HG03469 (cell line): ENCODE measurements around the gene ARIH1.

Experiments used
- ATAC-seq: cut with Tn5 transposase; IDR thresholded peaks from one replicate; pipeline ENCODE4 v1.9.1; 2021; ENCODE audit warnings: mild to moderate bottlenecking, moderate library complexity, moderate number of reproducible peaks; ENCODE audit not compliant: unreplicated experiment

Gene ARIH1

DNA sequence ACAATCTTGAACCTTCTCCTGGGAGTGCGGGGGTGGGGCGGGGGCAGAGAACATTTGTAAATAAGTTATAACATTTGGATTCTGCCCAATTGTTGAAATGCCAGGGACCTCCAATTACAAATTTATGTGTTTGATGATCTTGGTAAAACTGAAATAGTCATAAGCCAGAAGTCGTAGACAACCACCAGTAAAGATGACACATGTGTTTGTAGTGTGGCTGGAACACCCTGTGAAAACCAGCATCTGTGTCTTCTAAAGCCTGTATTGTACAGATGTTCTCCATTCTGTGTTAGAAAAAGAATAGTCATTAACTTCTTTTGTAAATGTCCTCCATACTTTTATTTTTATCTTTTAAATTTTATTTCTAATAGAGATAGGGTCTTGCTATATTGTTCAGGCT lies 61.8 kb downstream of the ARIH1 start:
- ATAC-seq: no peak

DNA sequence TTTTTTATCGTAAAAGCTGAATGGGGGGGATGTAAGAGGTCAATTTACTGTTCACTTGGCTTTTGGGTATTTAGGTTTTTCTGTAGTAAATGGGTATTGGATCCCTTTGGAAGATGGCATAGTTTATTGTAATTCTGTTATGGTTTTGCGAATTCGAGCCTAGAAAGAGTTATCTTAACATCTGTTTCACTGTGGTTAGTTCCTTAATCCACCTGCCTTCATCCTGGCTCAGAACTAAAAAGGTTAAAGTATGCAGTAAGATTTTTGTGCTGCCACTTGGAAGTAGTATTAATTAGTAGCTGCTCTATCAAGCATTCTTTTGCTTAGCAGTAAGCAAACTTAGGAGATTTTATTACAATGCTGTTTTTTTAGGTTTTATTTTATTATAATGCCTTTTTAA lies 62.4 kb downstream of the ARIH1 start:
- ATAC-seq: no peak

DNA sequence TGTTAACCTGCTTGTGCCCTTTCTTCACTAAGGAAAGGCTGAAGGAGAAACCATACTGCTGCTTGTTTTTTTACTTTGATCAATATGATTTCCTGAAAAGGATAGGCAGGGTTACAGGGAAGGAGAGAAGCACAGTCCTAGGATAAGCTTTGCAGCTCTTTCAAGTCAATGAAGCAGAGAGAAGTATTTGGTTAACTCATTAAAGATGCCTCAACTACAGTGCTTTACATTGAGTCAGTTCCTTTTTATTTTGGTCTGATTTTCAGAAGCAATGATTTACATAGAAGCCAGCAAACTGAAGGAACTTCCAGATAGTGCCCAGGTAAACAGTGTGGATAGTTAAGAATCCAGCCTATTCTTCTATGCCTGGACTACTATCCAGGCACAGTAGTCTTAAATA lies 64.8 kb downstream of the ARIH1 start:
- no peak for ATAC-seq

DNA sequence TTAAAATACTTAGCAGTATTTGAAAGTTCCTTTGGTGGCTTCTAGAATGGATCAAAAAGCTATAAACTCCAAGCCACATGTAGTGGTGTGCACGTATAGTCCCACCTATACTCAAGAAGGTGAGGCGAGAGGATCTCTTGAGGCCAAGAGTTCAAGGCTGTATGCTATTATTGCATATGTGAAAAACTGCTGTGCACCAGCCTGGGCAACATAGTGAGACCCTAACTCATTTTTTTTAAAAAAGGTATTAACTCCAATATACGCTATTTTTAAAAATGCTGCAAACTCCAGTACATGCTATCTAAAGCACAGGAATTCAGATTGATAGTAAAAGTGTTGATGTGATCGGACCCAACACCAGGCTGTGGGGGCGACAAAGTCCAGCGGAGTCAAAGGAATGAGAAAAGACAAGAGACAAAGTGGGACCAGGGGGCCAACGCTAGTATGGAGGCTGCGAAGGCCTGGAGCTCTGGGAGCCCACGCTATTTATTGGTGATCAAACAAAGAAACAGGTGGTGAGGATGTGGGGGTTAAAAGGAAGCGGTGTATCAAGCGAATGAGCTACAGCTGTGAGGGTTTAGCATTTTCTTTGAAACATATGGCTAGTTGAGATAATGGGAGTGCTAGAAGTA lies 66.6 kb downstream of the ARIH1 start:
- no peak for ATAC-seq

DNA sequence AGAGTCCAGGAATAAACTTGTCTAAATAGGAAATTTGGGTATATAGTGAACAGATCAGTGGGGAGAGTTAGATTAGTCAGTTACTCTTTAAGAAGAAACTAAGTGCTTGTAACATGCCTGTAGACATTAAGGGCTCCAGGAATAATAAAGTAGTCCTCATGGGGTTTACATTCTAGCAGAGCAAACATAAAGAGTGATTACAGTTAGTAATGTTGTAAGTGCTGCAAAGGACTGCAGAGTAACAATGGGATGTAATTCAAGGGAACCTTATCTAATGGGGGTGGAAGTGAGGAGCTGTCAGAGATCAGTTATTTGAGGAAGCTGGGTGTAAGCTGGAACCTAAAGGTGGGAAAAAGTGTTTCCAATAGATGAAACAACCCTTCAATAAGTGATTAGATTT lies 67.5 kb downstream of the ARIH1 start:
- no peak for ATAC-seq

DNA sequence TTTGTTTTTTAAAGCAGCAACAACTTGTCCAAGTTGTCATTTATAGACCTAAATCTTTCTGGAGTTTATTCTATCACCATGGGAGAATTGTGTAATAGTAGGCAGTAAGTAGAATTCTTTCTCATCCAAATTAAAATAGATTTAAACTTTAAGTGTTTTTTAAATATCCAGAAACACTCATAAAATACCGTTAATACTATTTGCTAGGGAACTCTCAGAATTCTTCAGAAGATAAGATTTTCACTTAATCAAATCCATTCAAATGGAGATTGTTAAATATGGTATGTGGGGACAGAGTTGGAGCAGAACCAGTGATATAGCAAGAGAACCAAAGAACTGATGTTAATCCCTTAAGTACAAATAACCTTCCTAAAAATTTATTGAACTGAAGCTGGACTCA lies 71.0 kb downstream of the ARIH1 start:
- no peak for ATAC-seq

DNA sequence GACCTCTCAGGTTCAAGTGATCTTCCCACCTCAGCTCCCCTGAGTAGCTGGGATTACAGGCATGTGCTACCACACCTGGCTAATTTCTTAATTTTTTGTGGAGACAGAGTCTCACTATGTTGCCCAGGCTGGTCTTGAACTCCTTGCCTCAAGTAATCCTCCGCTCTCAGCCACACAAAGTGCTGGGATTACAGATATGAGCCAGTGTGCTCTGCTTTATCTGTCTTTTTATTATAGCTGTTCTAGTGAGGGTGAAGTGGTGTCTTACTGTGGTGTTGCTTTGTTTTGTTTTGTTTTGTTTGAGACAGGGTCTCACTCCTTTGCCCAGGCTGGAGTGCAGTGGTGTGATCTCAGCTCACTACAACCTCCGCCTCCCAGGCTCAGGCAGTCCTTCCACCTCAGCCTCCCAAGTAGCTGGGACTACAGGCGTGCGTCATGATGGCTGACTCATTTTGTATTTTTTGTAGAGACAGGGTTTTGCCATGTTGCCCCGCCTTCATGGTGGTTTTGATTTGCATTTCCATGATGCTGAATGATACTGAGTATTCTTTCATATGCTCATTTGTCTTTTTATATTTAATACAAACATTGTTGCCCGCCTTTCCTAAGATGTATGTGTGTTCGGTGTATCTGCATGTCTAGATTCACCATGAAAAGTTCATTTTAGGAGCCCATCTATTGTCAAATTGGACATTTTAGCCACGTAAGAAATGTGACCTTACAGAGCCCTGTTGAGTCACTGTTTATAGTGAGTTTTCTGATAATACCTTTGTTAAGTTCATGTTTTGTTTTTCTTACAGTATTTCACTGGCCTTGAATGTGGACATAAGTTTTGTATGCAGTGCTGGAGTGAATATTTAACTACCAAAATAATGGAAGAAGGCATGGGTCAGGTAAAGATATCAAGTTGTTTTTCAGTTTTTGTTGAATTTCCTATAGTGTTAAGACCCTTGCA lies 80.6 kb downstream of the ARIH1 start:
- ATAC-seq: no peak

DNA sequence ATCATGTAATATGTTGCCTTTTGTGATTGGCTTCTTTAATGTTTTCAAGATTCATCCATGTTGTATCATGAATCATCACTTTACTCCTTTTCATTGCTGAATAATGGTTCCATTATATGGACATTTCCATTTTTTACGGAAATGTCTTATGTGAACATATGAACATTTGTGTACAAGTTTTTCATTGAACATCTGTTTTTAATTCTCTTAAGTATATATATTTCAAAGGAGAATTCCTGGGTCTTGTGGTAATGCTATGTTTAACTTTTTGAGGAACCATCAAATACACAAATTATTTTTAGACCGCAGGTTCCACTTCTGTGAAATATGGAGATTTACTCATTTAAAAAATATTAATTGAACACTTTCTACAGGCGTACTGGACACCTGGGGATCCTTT lies 85.7 kb downstream of the ARIH1 start:
- ATAC-seq: no peak

DNA sequence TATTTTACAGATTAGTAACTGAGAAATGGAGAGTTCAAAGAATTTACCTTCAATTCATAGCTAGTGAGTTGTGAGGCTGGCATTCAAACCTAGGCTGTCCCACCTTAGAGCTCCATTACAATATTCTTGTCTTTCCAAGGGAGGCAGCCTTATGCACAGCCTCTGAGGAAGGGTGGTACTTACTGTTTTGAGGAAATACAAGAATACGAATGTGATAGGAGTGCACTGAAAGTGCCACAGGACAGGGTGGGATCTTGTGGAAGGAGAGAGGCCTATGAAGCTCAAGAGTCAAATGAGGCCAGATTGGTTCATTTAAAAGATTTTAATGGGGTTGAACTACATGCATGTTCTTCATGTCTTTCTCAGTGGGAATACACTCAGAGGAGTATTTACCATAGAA lies 86.3 kb downstream of the ARIH1 start:
- ATAC-seq: no peak

DNA sequence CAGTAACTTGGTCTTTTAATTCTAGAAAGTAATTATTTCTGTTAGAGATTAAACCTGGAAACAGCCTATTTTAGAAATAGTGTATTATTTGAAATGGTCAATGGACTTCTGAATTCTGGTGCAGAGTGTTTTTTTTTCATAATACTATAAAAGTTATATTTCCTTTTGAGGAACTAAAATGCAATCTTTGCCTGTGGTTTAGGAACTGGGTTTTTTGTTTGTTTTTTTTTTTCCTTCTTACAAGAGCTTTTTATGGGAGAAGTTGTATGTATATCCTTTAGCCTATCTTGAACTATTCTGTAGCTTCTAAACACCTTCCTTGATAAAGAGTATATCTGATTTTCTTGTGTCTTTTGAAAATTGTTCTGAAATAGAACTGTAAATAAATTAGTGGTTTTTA lies 88.3 kb downstream of the ARIH1 start:
- no peak for ATAC-seq

DNA sequence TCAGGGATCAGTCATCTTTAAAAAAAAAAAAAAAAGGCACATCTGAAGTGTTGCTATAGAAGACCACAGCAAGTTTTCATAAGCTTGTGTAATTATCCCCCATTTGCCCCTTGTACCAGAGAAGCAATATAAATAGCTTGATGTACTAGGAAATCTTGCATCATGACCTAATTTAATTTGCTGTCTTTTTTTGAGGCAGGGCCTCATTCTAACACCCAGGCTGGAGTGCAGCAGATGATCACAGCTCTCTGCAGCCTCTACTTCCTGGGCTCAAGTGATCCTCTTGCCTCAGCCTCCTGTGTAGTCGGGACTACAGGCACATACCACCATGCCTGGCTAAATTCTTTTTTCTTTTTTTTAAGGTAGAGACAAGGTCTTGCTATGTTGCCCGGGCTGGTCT lies 88.7 kb downstream of the ARIH1 start:
- no peak for ATAC-seq

DNA sequence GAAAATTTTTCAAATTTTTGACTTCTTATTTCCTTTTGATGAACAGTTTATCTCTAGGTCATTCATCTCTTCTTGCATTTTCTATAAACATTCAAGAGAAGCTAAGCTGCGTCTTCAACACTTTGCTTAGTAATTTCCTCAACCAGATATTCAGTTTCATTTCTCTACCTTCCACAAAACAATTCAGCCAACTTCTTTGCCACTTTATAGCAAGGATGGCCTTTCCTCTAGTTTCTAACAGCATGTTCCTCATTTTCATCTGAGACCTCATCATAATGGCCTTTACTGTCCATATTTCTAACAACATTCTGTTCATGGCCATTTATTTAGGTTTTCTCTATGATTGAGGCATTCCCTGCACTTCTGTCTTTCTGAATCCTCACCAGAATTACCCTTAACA lies 90.0 kb downstream of the ARIH1 start:
- no peak for ATAC-seq

DNA sequence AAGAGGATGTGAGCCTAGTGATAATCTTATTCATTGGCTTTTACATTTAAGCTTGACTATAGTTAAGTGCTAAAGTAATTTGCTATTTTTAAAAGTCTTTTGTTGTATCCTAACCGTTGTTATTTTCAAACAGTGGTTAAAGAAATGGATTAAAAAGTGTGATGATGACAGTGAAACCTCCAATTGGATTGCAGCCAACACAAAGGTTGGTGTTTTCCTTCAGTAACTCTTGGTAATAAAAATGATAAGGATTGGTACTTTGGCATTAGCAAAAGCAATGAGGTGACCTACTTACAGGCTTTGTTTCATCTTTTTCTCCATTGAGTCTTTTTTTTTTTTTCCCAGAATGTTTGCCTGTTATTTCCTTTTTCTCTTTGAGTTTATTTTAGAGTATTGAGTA lies 92.8 kb downstream of the ARIH1 start:
- ATAC-seq: no peak

DNA sequence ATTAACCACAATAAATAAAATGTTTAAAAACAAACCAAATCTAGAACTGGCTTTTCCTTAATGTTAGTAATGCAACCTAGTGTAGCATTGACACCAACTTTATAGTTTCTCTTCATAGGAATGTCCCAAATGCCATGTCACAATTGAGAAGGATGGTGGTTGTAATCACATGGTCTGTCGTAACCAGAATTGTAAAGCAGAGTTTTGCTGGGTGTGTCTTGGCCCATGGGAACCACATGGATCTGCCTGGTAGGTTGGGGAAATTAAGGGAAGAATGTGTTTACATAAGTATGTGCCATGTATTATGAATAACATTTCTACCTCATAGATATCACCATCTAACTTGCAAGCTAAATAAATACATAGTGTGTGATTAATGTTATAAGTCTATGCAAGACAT lies 95.9 kb downstream of the ARIH1 start:
- ATAC-seq: no peak

DNA sequence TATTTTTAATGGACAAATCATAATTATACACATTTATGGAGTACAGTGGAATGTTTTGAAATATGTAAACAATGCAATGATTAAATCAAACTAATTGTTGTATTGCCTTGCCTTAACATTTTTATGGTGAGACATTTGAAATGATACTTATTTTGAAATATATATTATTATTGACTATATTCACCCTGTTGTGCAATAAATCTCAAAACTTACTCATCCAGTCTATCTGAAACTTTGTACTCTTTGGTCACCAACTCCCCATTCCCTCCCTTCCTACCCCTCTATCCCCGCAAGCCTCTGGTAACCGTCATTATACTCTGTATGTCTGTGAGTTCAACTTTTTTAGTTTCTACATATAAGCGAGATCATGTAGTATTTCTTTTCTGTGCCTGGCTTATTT lies 105.7 kb downstream of the ARIH1 start:
- ATAC-seq: no peak

DNA sequence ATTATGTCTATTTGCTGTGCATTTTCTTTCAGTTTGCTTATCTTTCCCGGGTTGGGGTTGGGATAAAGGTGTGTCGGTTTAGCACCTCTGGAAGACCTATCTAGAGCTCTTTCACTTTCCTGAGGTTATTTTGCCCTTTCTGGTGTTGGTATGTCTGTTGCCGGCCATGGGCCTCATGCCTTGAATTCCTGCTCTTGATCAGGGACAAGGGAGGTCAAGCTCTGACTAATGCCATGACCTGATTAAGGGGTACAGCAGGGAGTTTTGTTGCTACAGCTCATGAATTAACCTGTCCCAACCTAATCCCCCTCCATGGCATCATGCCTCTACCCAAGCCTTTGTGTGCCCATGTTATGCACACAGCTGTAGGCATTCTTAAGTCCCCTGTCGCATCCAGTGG lies 109.9 kb downstream of the ARIH1 start:
- ATAC-seq: no peak

DNA sequence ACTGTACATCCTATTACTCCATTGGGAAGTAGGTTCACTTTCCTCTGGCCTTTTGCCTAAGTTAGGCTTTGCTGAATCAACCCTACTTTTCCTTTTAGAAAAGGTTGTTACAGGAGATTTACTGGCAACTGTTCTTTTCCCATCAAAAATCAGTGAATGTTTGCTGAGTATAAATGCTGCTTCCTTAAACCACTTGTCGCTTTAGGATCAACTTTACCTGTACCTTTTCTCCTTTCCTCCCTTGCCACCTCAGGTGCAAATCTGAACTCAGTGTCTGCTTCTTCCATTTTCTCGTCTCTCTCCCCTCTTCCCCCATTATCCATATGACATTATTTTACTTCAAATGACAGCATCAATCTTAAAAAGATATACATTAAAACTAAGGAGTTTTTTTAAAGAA lies 110.9 kb downstream of the ARIH1 start:
- no peak for ATAC-seq

DNA sequence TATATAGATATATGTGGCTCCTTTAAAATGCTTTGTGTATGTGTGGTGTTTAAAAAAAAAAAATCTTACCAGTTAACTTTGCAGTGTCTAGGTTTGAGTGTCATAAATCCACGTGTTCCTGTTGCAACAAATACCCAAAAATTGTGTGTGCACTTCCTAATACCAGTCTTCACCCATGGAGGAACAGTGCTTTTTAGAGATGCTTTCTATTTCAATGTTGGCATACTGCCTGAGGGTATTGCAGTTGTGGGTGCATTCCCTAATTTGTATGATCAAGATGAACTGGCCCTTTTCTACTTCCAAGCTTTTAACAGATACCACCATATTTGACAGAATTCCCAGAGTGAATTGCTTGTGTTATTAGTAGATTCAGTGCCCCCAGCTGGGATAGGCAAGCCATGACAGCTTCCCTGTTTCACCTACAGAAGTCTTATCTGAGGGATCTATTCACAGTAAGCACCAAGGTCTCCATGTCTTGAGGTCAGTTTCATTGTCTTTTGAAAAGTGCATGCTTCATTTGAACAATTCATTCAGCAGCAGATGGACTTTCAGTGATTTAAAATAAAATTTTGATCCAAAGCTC lies 111.4 kb downstream of the ARIH1 start:
- ATAC-seq: no peak

DNA sequence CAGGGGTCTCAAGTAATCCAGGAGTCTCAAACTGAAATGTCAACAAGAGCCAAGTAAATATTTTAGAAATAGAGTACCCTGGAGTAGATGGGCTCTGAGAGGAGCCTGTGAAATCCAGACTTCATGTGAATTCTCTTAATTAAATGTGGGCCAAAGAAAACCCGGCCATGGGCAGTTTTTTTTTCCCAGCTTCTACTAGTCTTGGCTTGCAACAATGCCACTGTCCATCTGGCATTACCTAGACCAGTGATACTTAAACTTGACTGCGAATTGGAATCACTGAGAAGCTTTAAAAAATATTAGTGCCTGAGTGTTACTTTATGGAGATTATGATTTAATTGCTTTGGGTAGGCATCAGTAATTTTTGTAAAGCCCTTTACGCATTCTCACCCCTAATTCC lies 114.0 kb downstream of the ARIH1 start:
- ATAC-seq: no peak

DNA sequence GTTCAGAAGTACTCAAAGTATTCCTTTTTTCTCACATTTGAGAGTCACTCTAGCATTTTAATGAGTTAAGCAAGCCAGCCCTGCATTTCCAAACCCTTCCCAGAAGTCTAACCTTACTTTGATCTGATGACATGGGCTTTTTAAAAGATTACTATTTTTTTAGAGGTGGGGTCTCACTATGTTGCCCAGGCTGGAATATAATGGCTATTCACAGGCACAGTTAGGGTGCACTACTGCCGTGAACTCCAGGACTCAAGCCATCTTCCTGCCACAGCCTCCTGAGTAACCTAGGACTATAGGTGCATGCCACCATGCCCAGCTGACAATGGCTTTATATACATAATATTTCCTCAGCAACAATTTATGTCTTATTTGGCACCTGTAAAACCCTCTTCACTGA lies 116.3 kb downstream of the ARIH1 start:
- no peak for ATAC-seq

DNA sequence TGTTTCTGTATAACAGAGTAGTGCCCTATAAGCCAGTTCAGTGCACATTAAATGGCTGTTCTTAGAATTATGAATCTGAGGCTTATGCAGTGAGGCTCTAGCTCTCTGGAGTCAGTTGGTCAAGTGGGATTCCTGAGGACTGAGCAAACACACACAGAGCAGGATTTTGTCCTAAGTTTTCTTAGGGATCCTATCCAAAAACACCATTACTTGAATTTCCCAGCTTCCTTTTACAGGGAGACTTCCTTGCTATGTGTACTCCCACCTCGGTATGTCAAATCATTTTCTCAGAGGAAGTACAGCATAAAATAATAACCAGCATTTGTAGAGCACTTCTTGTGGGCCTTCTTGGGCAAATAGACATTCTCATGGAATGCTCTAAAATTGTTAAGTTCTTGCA lies 117.2 kb downstream of the ARIH1 start:
- no peak for ATAC-seq

DNA sequence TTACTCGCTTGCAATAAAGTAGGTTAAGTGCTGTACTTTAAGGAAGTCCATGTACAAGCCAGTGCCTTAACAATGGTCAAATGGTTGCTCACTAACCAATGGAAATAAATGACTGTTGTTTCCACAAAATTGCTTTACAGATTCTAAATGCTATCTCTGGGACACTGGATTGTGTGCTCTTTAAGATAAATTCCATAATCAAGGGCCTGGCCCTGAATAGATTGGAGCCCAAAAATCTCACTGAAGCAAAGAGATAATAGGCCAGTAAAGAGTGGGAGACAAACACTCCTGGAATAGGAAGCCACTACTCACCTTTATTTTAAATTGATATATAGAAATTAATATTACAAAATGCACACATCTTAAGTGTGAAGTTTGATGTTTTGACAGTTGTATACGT lies 118.0 kb downstream of the ARIH1 start:
- ATAC-seq: no peak
